HUDEP-2 (cell line): ENCODE measurements around the gene PDLIM5.
"Not testable (repeated sequence)": the region's sequence is repeated elsewhere in the genome, so short reads cannot be mapped to it uniquely, and the experiment has no call there.

ENCODE experiments used
- DNase-seq, 76 experiments: peaks; one replicate each; lab custom pipeline; 2025; ENCODE audit not compliant: unreplicated experiment in 76 of 76; lab: John Stamatoyannopoulos, UW

PDLIM5 gene

GRCh38 chr4:94461506-94461905, 9.8 kb downstream of the PDLIM5 start:
- DNase-seq, result no peak

GRCh38 chr4:94462572-94462971, 10.8 kb downstream of the PDLIM5 start:
- peak in 2 of 76 experiments; percentile 13 to 36 for DNase-seq

- DNase-seq, result no peak
Observed at GRCh38 chr4:94463771-94464170, 12.0 kb downstream of the PDLIM5 start.

- DNase-seq, result no peak
Observed at GRCh38 chr4:94466371-94466770, 14.6 kb downstream of the PDLIM5 start.

- DNase-seq, result no peak
Observed at GRCh38 chr4:94466923-94467322, 15.2 kb downstream of the PDLIM5 start.

- DNase-seq, result no peak
Observed at GRCh38 chr4:94468093-94468769, 16.5 kb downstream of the PDLIM5 start.

- no peak for DNase-seq
Observed at GRCh38 chr4:94469221-94469784, 17.6 kb downstream of the PDLIM5 start.

GRCh38 chr4:94470132-94470531, 18.4 kb downstream of the PDLIM5 start:
- no peak for DNase-seq

GRCh38 chr4:94470782-94471181, 19.0 kb downstream of the PDLIM5 start:
- not testable (repeated sequence) for DNase-seq

- DNase-seq, result no peak
Observed at GRCh38 chr4:94472056-94472826, 20.5 kb downstream of the PDLIM5 start.

- DNase-seq, result no peak
Observed at GRCh38 chr4:94475050-94475449, 23.3 kb downstream of the PDLIM5 start.

- no peak for DNase-seq
Observed at GRCh38 chr4:94475794-94476193, 24.1 kb downstream of the PDLIM5 start.

GRCh38 chr4:94477227-94477626, 25.5 kb downstream of the PDLIM5 start:
- DNase-seq, result no peak

GRCh38 chr4:94478805-94479204, 27.1 kb downstream of the PDLIM5 start:
- DNase-seq, result not testable (repeated sequence)

GRCh38 chr4:94479358-94480141, 27.8 kb downstream of the PDLIM5 start:
- no peak for DNase-seq

GRCh38 chr4:94480362-94480951, 28.7 kb downstream of the PDLIM5 start:
- no peak for DNase-seq

- DNase-seq, result no peak
Observed at GRCh38 chr4:94483895-94484294, 32.2 kb downstream of the PDLIM5 start.

- no peak for DNase-seq
Observed at GRCh38 chr4:94484818-94485217, 33.1 kb downstream of the PDLIM5 start.

- DNase-seq, result peak in 9 of 76 experiments; percentile 1 to 17 (median 7)
Observed at GRCh38 chr4:94486372-94486801, 34.6 kb downstream of the PDLIM5 start.

GRCh38 chr4:94488670-94489069, 36.9 kb downstream of the PDLIM5 start:
- DNase-seq, result no peak

- DNase-seq, result no peak
Observed at GRCh38 chr4:94489098-94489497, 37.4 kb downstream of the PDLIM5 start.
